Peyer's patch (tissue), 4 donors: Measurements from ENCODE around the gene MAST2. TPM values are rescaled to one million over a fixed set of nuclear protein-coding genes. Genes with fewer than 3 reads are reported as not detected.
A peak's percentile ranks its signal among the peaks of the same experiment; 100 is the strongest.

ENCODE experiments used
- DNase-seq, 3 donors: peaks; one replicate each; pipeline ENCODE4 v3.0.0-alpha.2; 2017 to 2019
- H3K27ac ChIP-seq, 4 donors: fragments of 200-600 bp; sonication (generic); one replicate each; pipeline ENCODE4 v1.5.1; 2016 to 2019
- H3K27me3 ChIP-seq, 2 donors: fragments of 200-600 bp; sonication (generic); one replicate each; pipeline ENCODE4 v1.5.1; 2019
- H3K36me3 ChIP-seq, 3 donors: fragments of 200-600 bp; sonication (generic); one replicate each; pipeline ENCODE4 v1.5.1; 2016 to 2019
- H3K4me1 ChIP-seq, 4 donors: fragments of 200-600 bp; sonication (generic); one replicate each; pipeline ENCODE4 v1.5.1; 2016 to 2019
- H3K4me3 ChIP-seq, 4 donors: fragments of 200-600 bp; sonication (generic); 1 replicate in 3 of 4; 2 replicates in 1 of 4; pipeline ENCODE4 v1.5.1; 2016 to 2019; ENCODE audit warnings: mild to moderate bottlenecking in 1 of 4
- H3K9me3 ChIP-seq, 4 donors: fragments of 200-600 bp; sonication (generic); one replicate each; pipeline ENCODE4 v1.5.1; 2016 to 2019; ENCODE audit warnings: mild to moderate bottlenecking in 1 of 4
- CTCF ChIP-seq, 6 experiments: fragments of 450-650 bp in 4 of 6; fragments of 200-600 bp in 2 of 6; sonication (generic) in 1 of 6; IDR thresholded peaks; one replicate each; pipeline ENCODE4 v1.5.1; 2017 to 2019; ENCODE audit warnings: antibody characterized with exemption in 6 of 6, mild to moderate bottlenecking in 3 of 6, moderate library complexity in 1 of 6
- POLR2A ChIP-seq, 2 donors: fragments of 450-650 bp; IDR thresholded peaks; one replicate each; pipeline ENCODE4 v1.5.1; 2017; ENCODE audit warnings: antibody characterized with exemption in 2 of 2, mild to moderate bottlenecking in 2 of 2, moderate library complexity in 2 of 2
- total RNA-seq, 4 donors: library from RNA; depleted of rRNA; stranded (reverse); fragments of >200 nt; gene quantifications; one replicate each; pipeline ENCODE4 v1.1.0, GENCODE V29; 2016

The MAST2 gene
- total RNA-seq, 4 donors from 2014 or later, result 75.9 to 249 (median 134) TPM

GRCh38 chr1:46061146-46061545 lies 257.7 kb downstream of the MAST2 start:
- Histone ChIP-seq H3K27me3 (no peaks in the 10 kb centered on the region), H3K4me3 (no peak overlapping the region), H3K27ac (no peak overlapping the region), H3K9me3 (no peaks in the 10 kb centered on the region), H3K36me3 (peaks cover 0 to 12% (median 0%) of the 10 kb centered on the region in 3 donors), H3K4me1 (peaks cover 0 to 16% (median 0%) of the 10 kb centered on the region in 4 donors)
- TF ChIP-seq POLR2A (IDR thresholded peaks at IDR 0.05) (no peak), CTCF (IDR thresholded peaks at IDR 0.05) (no peak)
- DNase-seq, result no peak

GRCh38 chr1:46062651-46063319 lies 259.4 kb downstream of the MAST2 start:
- H3K36me3 ChIP-seq, result peaks cover 0 to 12% (median 0%) of the 10 kb centered on the region in 3 donors
- no peak for DNase-seq
- H3K4me3 ChIP-seq, result peak overlapping the region in 2 of 4 donors; percentile 18 to 44
- peaks cover 0 to 16% (median 0%) of the 10 kb centered on the region in 4 donors for H3K4me1 ChIP-seq
- TF ChIP-seq CTCF (IDR thresholded peaks at IDR 0.05) (no peak), POLR2A (IDR thresholded peaks at IDR 0.05) (peak in 1 of 2 donors; percentile 39)
- H3K9me3 ChIP-seq, result no peaks in the 10 kb centered on the region
- H3K27ac ChIP-seq, result peak overlapping the region in 2 of 4 donors; percentile 65 to 81
- H3K27me3 ChIP-seq, result no peaks in the 10 kb centered on the region

GRCh38 chr1:46064708-46065107 lies 261.3 kb downstream of the MAST2 start:
- Histone ChIP-seq H3K4me1 (peaks cover 0 to 16% (median 0%) of the 10 kb centered on the region in 4 donors), H3K27me3 (no peaks in the 10 kb centered on the region), H3K4me3 (peak overlapping the region in 1 of 4 donors; percentile 13), H3K27ac (no peak overlapping the region), H3K36me3 (peaks cover 0 to 12% (median 0%) of the 10 kb centered on the region in 3 donors), H3K9me3 (no peaks in the 10 kb centered on the region)
- no peak for TF ChIP-seq CTCF (IDR thresholded peaks at IDR 0.05)
- no peak for TF ChIP-seq POLR2A (IDR thresholded peaks at IDR 0.05)
- DNase-seq, result no peak

GRCh38 chr1:46065405-46065804 lies 262.0 kb downstream of the MAST2 start:
- no peak for TF ChIP-seq CTCF (IDR thresholded peaks at IDR 0.05)
- TF ChIP-seq POLR2A (IDR thresholded peaks at IDR 0.05), result no peak

GRCh38 chr1:46067652-46068051 lies 264.2 kb downstream of the MAST2 start:
- no peak overlapping the region for H3K4me3 ChIP-seq
- peaks cover 0 to 10% (median 0%) of the 10 kb centered on the region in 4 donors for H3K4me1 ChIP-seq
- H3K9me3 ChIP-seq, result no peaks in the 10 kb centered on the region
- DNase-seq, result no peak
- TF ChIP-seq CTCF (IDR thresholded peaks at IDR 0.05) (no peak), POLR2A (IDR thresholded peaks at IDR 0.05) (no peak)
- no peak overlapping the region for H3K27ac ChIP-seq
- peaks cover 0 to 3% (median 0%) of the 10 kb centered on the region in 3 donors for H3K36me3 ChIP-seq
- H3K27me3 ChIP-seq, result no peaks in the 10 kb centered on the region

More at GRCh38 chr1:46065405-46065804, 262.0 kb downstream of the MAST2 start:
- DNase-seq, result no peak
- Histone ChIP-seq H3K9me3 (no peaks in the 10 kb centered on the region), H3K27ac (peak overlapping the region in 1 of 4 donors; percentile 27), H3K4me1 (peaks cover 0 to 16% (median 0%) of the 10 kb centered on the region in 4 donors), H3K27me3 (no peaks in the 10 kb centered on the region), H3K4me3 (peak overlapping the region in 2 of 4 donors; percentile 13 to 14), H3K36me3 (peaks cover 0 to 12% (median 0%) of the 10 kb centered on the region in 3 donors)
